Stomach smooth muscle (tissue), 2 donors: Measurements from ENCODE around the gene B4GALT1.
A peak's percentile ranks its signal among the peaks of the same experiment; 100 is the strongest.

Experiments
- H3K27ac ChIP-seq: one replicate; pipeline ENCODE4 v1.7.0; 2013; ENCODE audit warnings: mild to moderate bottlenecking, low read length, inconsistent platforms
- H3K27me3 ChIP-seq, 2 donors: one replicate each; pipeline ENCODE4 v1.7.0; 2013; ENCODE audit warnings: low read length in 2 of 2; ENCODE audit not compliant: insufficient read depth in 2 of 2, control insufficient read depth in 1 of 2
- H3K36me3 ChIP-seq, 2 donors: one replicate each; pipeline ENCODE4 v1.7.0; 2013; ENCODE audit warnings: low read length in 2 of 2; ENCODE audit not compliant: control insufficient read depth in 2 of 2, insufficient read depth in 2 of 2
- H3K4me1 ChIP-seq: one replicate; pipeline ENCODE4 v1.7.0; 2013; ENCODE audit warnings: low read length; ENCODE audit not compliant: control insufficient read depth, insufficient read depth
- H3K4me3 ChIP-seq, 2 donors: one replicate each; pipeline ENCODE4 v1.7.0; 2013; ENCODE audit warnings: low read length in 2 of 2
- H3K9ac ChIP-seq, 2 donors: one replicate each; pipeline ENCODE4 v1.7.0; 2013; ENCODE audit warnings: low read length in 2 of 2, mild to moderate bottlenecking in 1 of 2
- H3K9me3 ChIP-seq, 2 donors: one replicate each; pipeline ENCODE4 v1.7.0; 2013; ENCODE audit warnings: low read length in 2 of 2; ENCODE audit not compliant: control insufficient read depth in 2 of 2
- donor health status: healthy.
- donor health status: Pancreatic carcinoma.

The B4GALT1 gene

DNA sequence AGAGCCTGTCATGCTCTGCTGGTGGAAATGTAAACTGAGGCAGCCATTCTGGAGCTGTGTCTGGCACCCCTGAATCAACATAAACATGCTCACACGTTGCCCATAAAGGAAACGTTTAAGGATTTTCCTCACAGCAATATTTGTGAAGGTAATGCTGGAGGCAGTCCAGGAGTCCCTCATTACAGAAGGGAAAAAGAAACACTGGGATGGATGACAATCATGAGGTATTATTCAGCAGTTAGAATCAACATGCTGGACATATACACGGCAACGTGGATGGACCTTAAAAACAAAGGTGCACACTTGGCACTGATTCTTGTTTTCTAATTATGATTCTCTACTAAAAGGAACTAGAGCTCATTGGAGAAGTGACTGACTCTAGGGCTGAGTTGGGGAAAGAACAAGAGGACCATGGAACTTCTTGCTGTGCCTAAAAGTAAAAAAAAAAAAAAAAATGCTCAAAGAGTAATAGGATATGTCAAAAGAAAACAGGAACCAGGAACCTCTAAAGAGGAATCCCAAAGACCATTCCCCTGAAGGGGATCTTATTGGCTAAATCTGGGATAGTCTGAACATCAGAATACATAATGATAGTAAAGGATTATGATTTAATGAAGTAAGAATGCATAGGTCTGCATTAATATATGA is 18.6 kb downstream of the B4GALT1 start:
- Histone ChIP-seq H3K4me3 (no peak overlapping the region), H3K27ac (no peak overlapping the region), H3K9me3 (no peaks in the 10 kb centered on the region), H3K4me1 (peaks cover 25% of the 10 kb centered on the region), H3K36me3 (no peaks in the 10 kb centered on the region), H3K9ac (no peak overlapping the region), H3K27me3 (no peaks in the 10 kb centered on the region)

- no peak overlapping the region for H3K27ac ChIP-seq
Measured at GRCh38 chr9:33147416-33148169, 19.5 kb downstream of the B4GALT1 start.

DNA sequence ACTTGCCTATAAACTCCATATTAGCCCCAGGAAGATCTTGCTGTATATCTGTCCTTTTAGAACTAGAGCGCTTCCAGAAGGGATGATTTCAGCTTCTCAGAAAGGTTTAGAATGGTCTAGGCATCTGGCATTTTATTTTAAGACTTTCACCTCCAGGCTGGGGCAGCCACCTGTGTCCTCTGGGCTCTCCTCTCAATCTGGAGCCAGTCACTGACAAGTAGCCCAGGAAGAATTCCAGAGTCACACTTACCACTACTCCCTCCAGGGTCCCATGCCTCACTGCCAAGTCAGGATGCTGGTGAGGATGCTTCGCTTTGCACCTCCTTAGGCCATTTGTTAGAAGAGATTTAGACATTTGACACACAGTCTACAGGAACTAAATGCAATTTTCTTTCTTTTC is 20.8 kb downstream of the B4GALT1 start:
- H3K9ac ChIP-seq = no peak overlapping the region
- no peaks in the 10 kb centered on the region for H3K9me3 ChIP-seq
- peaks cover 26% of the 10 kb centered on the region for H3K4me1 ChIP-seq
- H3K27ac ChIP-seq = no peak overlapping the region
- no peaks in the 10 kb centered on the region for H3K27me3 ChIP-seq
- no peak overlapping the region for H3K4me3 ChIP-seq
- no peaks in the 10 kb centered on the region for H3K36me3 ChIP-seq

More at GRCh38 chr9:33147416-33148169, 19.5 kb downstream of the B4GALT1 start:
- H3K4me3 ChIP-seq = no peak overlapping the region
- no peaks in the 10 kb centered on the region for H3K27me3 ChIP-seq
- H3K9ac ChIP-seq = no peak overlapping the region
- no peaks in the 10 kb centered on the region for H3K9me3 ChIP-seq
- H3K36me3 ChIP-seq = no peaks in the 10 kb centered on the region
- H3K4me1 ChIP-seq = peaks cover 28% of the 10 kb centered on the region

DNA sequence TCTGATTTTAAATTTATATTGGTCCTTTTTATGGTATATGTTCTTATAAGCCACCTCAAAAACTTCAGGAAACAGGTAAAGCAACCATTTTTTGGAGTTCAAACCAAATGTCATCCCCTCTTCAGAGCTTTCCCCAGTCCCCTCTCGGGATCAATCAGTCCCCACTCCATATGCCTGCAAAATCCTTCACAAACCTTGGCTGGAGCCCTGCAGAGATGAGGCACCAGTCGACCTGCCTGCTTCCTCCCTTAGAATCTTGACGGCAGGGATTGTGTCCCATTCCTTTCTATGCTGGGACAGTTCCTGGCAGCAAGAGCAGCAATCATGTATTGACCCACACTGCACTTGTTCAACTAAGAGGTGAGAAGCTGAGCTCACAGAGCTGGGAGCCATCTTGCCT is 22.6 kb downstream of the B4GALT1 start:
- Histone ChIP-seq H3K9ac (no peak overlapping the region), H3K4me1 (peaks cover 35% of the 10 kb centered on the region), H3K27me3 (no peaks in the 10 kb centered on the region), H3K36me3 (no peaks in the 10 kb centered on the region), H3K27ac (no peak overlapping the region), H3K4me3 (no peak overlapping the region), H3K9me3 (no peaks in the 10 kb centered on the region)

- Histone ChIP-seq H3K4me3 (no peak overlapping the region), H3K9me3 (no peaks in the 10 kb centered on the region), H3K27ac (no peak overlapping the region), H3K36me3 (no peaks in the 10 kb centered on the region), H3K27me3 (no peaks in the 10 kb centered on the region), H3K4me1 (peaks cover 46% of the 10 kb centered on the region), H3K9ac (no peak overlapping the region)
Measured at GRCh38 chr9:33143241-33143661, 23.9 kb downstream of the B4GALT1 start.

GRCh38 chr9:33142535-33142934 is 24.6 kb downstream of the B4GALT1 start:
- Histone ChIP-seq H3K36me3 (no peaks in the 10 kb centered on the region), H3K4me3 (no peak overlapping the region), H3K4me1 (peaks cover 48% of the 10 kb centered on the region), H3K9me3 (no peaks in the 10 kb centered on the region), H3K9ac (no peak overlapping the region), H3K27me3 (no peaks in the 10 kb centered on the region), H3K27ac (no peak overlapping the region)

GRCh38 chr9:33140401-33141360 is 26.5 kb downstream of the B4GALT1 start:
- Histone ChIP-seq H3K4me3 (peak overlapping the region in 1 of 2 donors; percentile 15), H3K9me3 (no peaks in the 10 kb centered on the region), H3K9ac (peak overlapping the region; percentile 23 to 62), H3K36me3 (no peaks in the 10 kb centered on the region), H3K27me3 (no peaks in the 10 kb centered on the region), H3K4me1 (peaks cover 48% of the 10 kb centered on the region), H3K27ac (peak overlapping the region; percentile 84)

DNA sequence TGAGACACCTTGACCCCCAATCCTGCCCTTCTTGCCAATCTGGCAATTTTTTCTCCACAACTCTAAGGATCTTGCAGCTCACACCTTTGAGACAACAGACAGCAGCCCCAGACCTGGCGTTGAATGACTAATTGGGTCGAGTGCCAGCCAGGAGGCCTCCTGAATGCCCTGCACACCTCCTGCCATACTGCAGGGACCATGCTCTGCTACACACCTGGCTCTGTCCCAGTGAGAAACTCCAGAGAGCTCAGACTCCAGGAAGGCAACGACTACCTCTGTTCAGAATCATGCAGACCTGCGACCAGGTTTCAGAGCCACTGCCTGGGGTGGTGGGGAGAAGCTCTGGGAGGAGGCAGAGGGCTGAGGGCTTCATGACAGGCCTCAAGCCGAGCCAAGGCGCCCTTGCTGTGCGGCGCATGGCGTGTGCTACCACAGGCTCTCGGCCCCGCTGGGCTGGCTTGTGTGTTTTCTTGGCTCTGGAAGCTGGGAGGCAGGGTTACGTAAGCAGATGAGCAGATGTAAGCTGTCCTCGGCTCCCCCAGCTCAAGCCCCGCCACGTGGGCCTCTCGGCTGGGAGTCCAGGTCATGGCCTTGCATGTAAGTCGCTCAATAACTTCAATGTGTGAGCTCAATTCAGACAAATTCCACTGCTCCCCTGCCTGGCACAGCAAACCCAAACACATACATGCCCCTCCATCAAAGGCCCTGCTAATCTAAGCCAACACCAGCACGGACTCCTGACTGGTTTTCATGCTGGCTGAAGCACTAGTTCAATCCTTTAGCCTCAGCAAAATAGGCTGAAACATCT is 27.5 kb downstream of the B4GALT1 start:
- H3K4me1 ChIP-seq = peaks cover 48% of the 10 kb centered on the region
- H3K9ac ChIP-seq = peak overlapping the region; percentile 23 to 62
- H3K4me3 ChIP-seq = peak overlapping the region in 1 of 2 donors; percentile 55

GRCh38 chr9:33138768-33139167 is 28.4 kb downstream of the B4GALT1 start:
- Histone ChIP-seq H3K36me3 (peaks cover 0 to 4% of the 10 kb centered on the region in 2 donors), H3K9ac (no peak overlapping the region), H3K4me3 (no peak overlapping the region), H3K4me1 (peaks cover 47% of the 10 kb centered on the region), H3K27me3 (no peaks in the 10 kb centered on the region), H3K9me3 (no peaks in the 10 kb centered on the region), H3K27ac (no peak overlapping the region)

More for the DNA sequence above, 27.5 kb downstream of the B4GALT1 start:
- Histone ChIP-seq H3K27ac (peak overlapping the region; percentile 84), H3K9me3 (no peaks in the 10 kb centered on the region), H3K36me3 (no peaks in the 10 kb centered on the region), H3K27me3 (no peaks in the 10 kb centered on the region)

GRCh38 chr9:33137781-33138264 is 29.3 kb downstream of the B4GALT1 start:
- Histone ChIP-seq H3K27me3 (no peaks in the 10 kb centered on the region), H3K9me3 (no peaks in the 10 kb centered on the region), H3K9ac (no peak overlapping the region), H3K4me3 (no peak overlapping the region), H3K4me1 (peaks cover 44% of the 10 kb centered on the region), H3K27ac (no peak overlapping the region), H3K36me3 (peaks cover 5 to 12% of the 10 kb centered on the region in 2 donors)
